ENCODE results near the gene KRTDAP.

- TF ChIP-seq ELF4 (IDR thresholded peaks at IDR 0.05) (no peak), FOXM1 (IDR thresholded peaks at IDR 0.05; ENCODE audit: borderline replicate concordance) (no peak), SP1 (IDR thresholded peaks at IDR 0.05) (no peak), LEF1 (IDR thresholded peaks at IDR 0.05; ENCODE audit: borderline replicate concordance) (no peak), L3MBTL2 (conservative IDR thresholded peaks at IDR 0.05) (no peak), TARDBP (IDR thresholded peaks at IDR 0.05) (no peak), NFRKB (IDR thresholded peaks at IDR 0.05) (no peak), FOXA1 (IDR thresholded peaks at IDR 0.05) (no peak), FOXK2 (IDR thresholded peaks at IDR 0.05) (no peak), BHLHE40 (IDR thresholded peaks at IDR 0.05; ENCODE audit: borderline replicate concordance) (no peak)
Observed at GRCh38 chr19:35454663-35455062, 35.6 kb downstream of the KRTDAP start.

Measured in HEK293T (cell line).